HepG2 (cell line): ENCODE data around the gene GALR2. TPM values are rescaled to one million over a fixed set of nuclear protein-coding genes. Genes with fewer than 3 reads are reported as not detected.

ENCODE experiments used
- ATAD3A ChIP-seq: sonication (generic); formaldehyde crosslinking; IDR thresholded peaks from 2 replicates; pipeline ENCODE4 v1.4.0; 2020; ENCODE audit warnings: missing genetic modification reagents
- ATF5 ChIP-seq: sonication (generic); formaldehyde crosslinking; IDR thresholded peaks from 2 replicates; pipeline ENCODE4 v1.4.0; 2020; ENCODE audit warnings: mild to moderate bottlenecking, low read depth, missing genetic modification reagents
- DPF2 ChIP-seq: sonication (generic); formaldehyde crosslinking; IDR thresholded peaks from 2 replicates; pipeline ENCODE4 v1.4.0; 2020; ENCODE audit warnings: mild to moderate bottlenecking, low read depth, missing genetic modification reagents, borderline replicate concordance
- HNF1A ChIP-seq, 2 experiments: sonication (generic) in 1 of 2; formaldehyde crosslinking in 1 of 2; IDR thresholded peaks; 2 replicates each; pipeline versions ENCODE4 v1.4.0 to v1.6.1; 2016 to 2020; ENCODE audit warnings: borderline replicate concordance in 1 of 2, low read depth in 1 of 2, mild to moderate bottlenecking in 1 of 2, missing genetic modification reagents in 1 of 2
- NR0B2 ChIP-seq: sonication (generic); formaldehyde crosslinking; IDR thresholded peaks from 2 replicates; pipeline ENCODE4 v1.4.0; 2020; ENCODE audit warnings: mild to moderate bottlenecking, missing genetic modification reagents
- THYN1 ChIP-seq: sonication (generic); formaldehyde crosslinking; IDR thresholded peaks from 2 replicates; pipeline ENCODE4 v1.8.1; 2023; ENCODE audit warnings: low read depth, mild to moderate bottlenecking, moderate library complexity, missing genetic modification reagents, borderline replicate concordance
- YEATS4 ChIP-seq: sonication (generic); formaldehyde crosslinking; IDR thresholded peaks from 2 replicates; pipeline ENCODE4 v1.4.0; 2020; ENCODE audit warnings: missing genetic modification reagents, borderline replicate concordance
- ZNF281 ChIP-seq: sonication (generic); formaldehyde crosslinking; IDR thresholded peaks from 2 replicates; pipeline ENCODE4 v1.4.0; 2020; ENCODE audit warnings: missing genetic modification reagents, borderline replicate concordance
- ZNF329 ChIP-seq: sonication (generic); formaldehyde crosslinking; IDR thresholded peaks from 2 replicates; pipeline ENCODE4 v1.9.0; 2021; ENCODE audit warnings: low read depth, mild to moderate bottlenecking, missing genetic modification reagents
- ZNF441 ChIP-seq: sonication (generic); formaldehyde crosslinking; IDR thresholded peaks from 2 replicates; pipeline ENCODE4 v1.7.0; 2021; ENCODE audit warnings: missing genetic modification reagents, borderline replicate concordance
- ZNF580 ChIP-seq: IDR thresholded peaks from 2 replicates; pipeline ENCODE4 v1.6.1; 2016; ENCODE audit warnings: low read depth, borderline replicate concordance
- ZNF639 ChIP-seq: conservative IDR thresholded peaks from 2 replicates; pipeline ENCODE4 v1.6.1; 2018; ENCODE audit warnings: missing genetic modification reagents
- ZNF713 ChIP-seq: sonication (generic); formaldehyde crosslinking; IDR thresholded peaks from 2 replicates; pipeline ENCODE4 v1.4.0; 2020; ENCODE audit warnings: mild to moderate bottlenecking, missing genetic modification reagents
- ZNF777 ChIP-seq: sonication (generic); formaldehyde crosslinking; IDR thresholded peaks from 2 replicates; pipeline ENCODE4 v1.4.0; 2020; ENCODE audit warnings: missing genetic modification reagents
- ZNF788 ChIP-seq: sonication (generic); formaldehyde crosslinking; IDR thresholded peaks from 2 replicates; pipeline ENCODE4 v1.5.0; 2020; ENCODE audit warnings: mild to moderate bottlenecking, missing genetic modification reagents, borderline replicate concordance
- polyA plus RNA-seq, 8 experiments: library from polyadenylated mRNA; depleted of rRNA in 3 of 8; stranded (reverse) in 7 of 8; unstranded in 1 of 8; fragments of >200 nt; fragmentation: Illumina TruSeq in 4 of 8; extraction: Trizol in 4 of 8; gene quantifications; 2 replicates each; pipeline versions ENCODE4 v1.2.1 to v1.2.3, GENCODE V29; 2011 to 2016; ENCODE audit warnings: low read depth in 4 of 8, missing spikeins in 1 of 8, mixed read lengths in 1 of 8; ENCODE audit not compliant: insufficient read depth in 1 of 8
- total RNA-seq, 5 experiments: library from RNA; depleted of rRNA; stranded (reverse); fragments of >200 nt; fragmentation: Illumina TruSeq; extraction: Trizol; gene quantifications; 2 replicates each; pipeline ENCODE4 v1.2.3, GENCODE V29; 2016; ENCODE audit warnings: low read depth in 1 of 5

Gene GALR2
- total and polyA plus RNA-seq, 2 of the 13 experiments (the other 11 are each of a cell fraction or from before 2014, with no cell fraction given) = 0.48 to 0.58 TPM

- TF ChIP-seq DPF2 (CRISPR knock-in tag) (peak; percentile 61; the same call in 1 of the 2 replicates), ZNF777 (CRISPR knock-in tag) (peak; percentile 64), THYN1 (CRISPR knock-in tag) (no peak), HNF1A (IDR thresholded peaks at IDR 0.05; ENCODE audit: low read depth) (no peak), HNF1A (CRISPR knock-in tag; IDR thresholded peaks at IDR 0.05; ENCODE audit: borderline replicate concordance) (no peak), ZNF639 (no peak), YEATS4 (CRISPR knock-in tag) (peak; percentile 48; the same call in 1 of the 2 replicates), ZNF329 (CRISPR knock-in tag) (no peak), ATAD3A (CRISPR knock-in tag) (no peak), ZNF580 (CRISPR knock-in tag) (peak; percentile 64; the same call in 1 of the 2 replicates), ZNF441 (CRISPR knock-in tag) (peak; percentile 57), ATF5 (CRISPR knock-in tag) (no peak), ZNF713 (CRISPR knock-in tag) (no peak), ZNF788 (CRISPR knock-in tag) (no peak), NR0B2 (CRISPR knock-in tag) (peak; percentile 32; the same call in 1 of the 2 replicates), ZNF281 (CRISPR knock-in tag) (peak; percentile 48; the same call in 1 of the 2 replicates)
These were observed 42.4 kb upstream of the GALR2 start (continued) for GRCh38 chr17:76032073-76032779.
